Measurements from ENCODE around the gene KLRK1.
"Not testable (repeated sequence)": the region's sequence is repeated elsewhere in the genome, so short reads cannot be mapped to it uniquely, and the experiment has no call there.

The KLRK1 gene

GRCh38 chr12:10387498-10387897 is 2.3 kb downstream of the KLRK1 start:
- DNase-seq = not testable (repeated sequence)

- no peak for DNase-seq
Observed at GRCh38 chr12:10386857-10387256, 3.0 kb downstream of the KLRK1 start.

- no peak for DNase-seq
Observed at GRCh38 chr12:10385166-10385613, 4.7 kb downstream of the KLRK1 start.

GRCh38 chr12:10384191-10384590 is 5.7 kb downstream of the KLRK1 start:
- no peak for DNase-seq

- no peak for DNase-seq
Observed at GRCh38 chr12:10381928-10382628, 7.8 kb downstream of the KLRK1 start.

GRCh38 chr12:10378737-10379136 is 11.1 kb downstream of the KLRK1 start:
- not testable (repeated sequence) for DNase-seq

- DNase-seq = no peak
Observed at GRCh38 chr12:10374624-10375018, 15.2 kb downstream of the KLRK1 start.

- DNase-seq = no peak
Observed at GRCh38 chr12:10372559-10372958, 17.3 kb downstream of the KLRK1 start.

- not testable (repeated sequence) for DNase-seq
Observed at GRCh38 chr12:10371893-10372535, 17.8 kb downstream of the KLRK1 start.

- DNase-seq = no peak
Observed at GRCh38 chr12:10369557-10370415, 20.1 kb downstream of the KLRK1 start.

- no peak for DNase-seq
Observed at GRCh38 chr12:10368206-10369171, 21.4 kb downstream of the KLRK1 start.

- not testable (repeated sequence) for DNase-seq
Observed at GRCh38 chr12:10367714-10368113, 22.1 kb downstream of the KLRK1 start.

- no peak for DNase-seq
Observed at GRCh38 chr12:10366875-10367274, 23.0 kb downstream of the KLRK1 start.

- DNase-seq = peak; percentile 19
Observed at GRCh38 chr12:10365696-10366405, 24.0 kb downstream of the KLRK1 start.

- DNase-seq = peak; percentile 86
Observed at GRCh38 chr12:10364815-10365622, 24.8 kb downstream of the KLRK1 start.

- peak; percentile 61 for DNase-seq
Observed at GRCh38 chr12:10363914-10364814, 25.7 kb downstream of the KLRK1 start.

- DNase-seq = no peak
Observed at GRCh38 chr12:10363658-10363913, 26.3 kb downstream of the KLRK1 start.

GRCh38 chr12:10362828-10363657 is 26.8 kb downstream of the KLRK1 start:
- DNase-seq = no peak

- no peak for DNase-seq
Observed at GRCh38 chr12:10362325-10362724, 27.5 kb downstream of the KLRK1 start.

Measured in suppressor macrophage treated with lipopolysaccharide for 4 hours (primary cell).